GM20000 (cell line): ENCODE measurements around the gene ZNF648.

Experiments
- DNase-seq: peaks from one replicate; pipeline ENCODE4 v3.0.0; 2012; ENCODE audit warnings: low spot score
- CTCF ChIP-seq: IDR thresholded peaks from 2 replicates; pipeline ENCODE4 v1.5.1; 2012; ENCODE audit warnings: mild to moderate bottlenecking, control low read depth; ENCODE audit errors: extremely low read depth, missing control alignments

ZNF648 gene

GRCh38 chr1:182004601-182005000 is 56.9 kb downstream of the ZNF648 start:
- no peak for TF ChIP-seq CTCF
- DNase-seq: no peak
